Effector memory CD4-positive, alpha-beta T cell (primary cell): ENCODE measurements around the gene CDHR5.
"Not testable (repeated sequence)": the region's sequence is repeated elsewhere in the genome, so short reads cannot be mapped to it uniquely, and the experiment has no call there.

ENCODE experiments used
- DNase-seq, 3 donors: peaks; one replicate each; pipeline ENCODE4 v3.0.0-alpha.2; 2020
- H3K27ac ChIP-seq: 2 replicates; pipeline ENCODE4 v1.7.0; 2013; ENCODE audit warnings: mild to moderate bottlenecking, low read length, moderate library complexity; ENCODE audit not compliant: insufficient read depth, poor library complexity, severe bottlenecking
- H3K27me3 ChIP-seq: replicated peaks from 2 replicates; pipeline ENCODE4 v1.7.0; 2013; ENCODE audit warnings: mild to moderate bottlenecking, low read length; ENCODE audit not compliant: insufficient read depth, control insufficient read depth, poor library complexity, severe bottlenecking
- H3K36me3 ChIP-seq: 2 replicates; pipeline ENCODE4 v1.7.0; 2013; ENCODE audit warnings: mild to moderate bottlenecking, low read length, moderate library complexity; ENCODE audit not compliant: control insufficient read depth, insufficient read depth
- H3K4me1 ChIP-seq: 2 replicates; pipeline ENCODE4 v1.7.0; 2013; ENCODE audit warnings: low read length, mild to moderate bottlenecking; ENCODE audit not compliant: control insufficient read depth, insufficient read depth, poor library complexity, severe bottlenecking
- H3K4me3 ChIP-seq: 2 replicates; pipeline ENCODE4 v1.7.0; 2013; ENCODE audit warnings: low read length, low read depth, mild to moderate bottlenecking; ENCODE audit not compliant: insufficient read depth, poor library complexity, severe bottlenecking
- H3K9me3 ChIP-seq: 2 replicates; pipeline ENCODE4 v1.7.0; 2013; ENCODE audit warnings: mild to moderate bottlenecking, low read length, moderate library complexity; ENCODE audit not compliant: control insufficient read depth

CDHR5 gene

DNA sequence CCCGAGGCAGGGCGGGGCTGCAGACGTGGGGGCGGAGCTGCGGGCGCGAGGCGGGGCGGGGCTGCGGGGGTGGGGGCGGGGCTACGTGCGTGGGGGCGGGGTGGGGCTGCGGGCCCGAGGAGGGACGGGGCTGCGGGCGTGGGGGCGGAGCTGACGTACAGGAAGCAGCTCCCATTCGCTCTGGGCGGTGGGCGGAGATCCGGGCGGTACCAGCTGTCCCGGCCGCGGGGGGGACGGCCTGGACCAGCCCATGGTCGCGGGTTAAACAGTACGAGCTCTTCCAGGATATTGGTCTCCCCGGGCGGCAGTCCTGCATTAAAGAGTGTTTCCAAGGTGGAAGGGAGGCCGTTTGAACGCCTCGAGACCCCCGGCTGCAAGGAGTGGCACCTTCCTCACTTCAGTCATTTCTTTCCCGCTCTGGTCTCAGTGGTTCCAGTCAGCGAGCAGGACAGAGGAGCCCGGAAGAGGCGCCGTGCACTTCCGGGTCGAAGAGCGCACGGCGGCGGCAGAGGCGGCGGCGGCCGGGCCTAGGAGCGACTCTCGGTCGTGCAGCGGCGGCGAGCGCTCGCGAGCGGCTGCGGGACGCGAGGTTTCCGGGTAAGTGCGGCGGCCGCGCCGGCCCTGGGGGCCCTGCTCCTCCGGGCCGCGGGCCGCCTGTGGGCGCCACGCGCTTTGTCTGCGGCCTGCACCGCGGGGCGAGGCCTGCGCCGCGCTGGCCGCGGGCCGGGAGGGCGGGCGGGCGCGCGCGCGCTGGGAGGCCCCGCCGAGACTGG, 48.6 kb downstream of the CDHR5 start, which contains the start of gene PHRF1:
PHRF1 (plus strand) TSS at position 475 of the 773 bp plus-strand sequence. CDS start 5,043 bp downstream, outside the sequence.
- H3K9me3 ChIP-seq = no peaks in the 10 kb centered on the region
- no peaks in the 10 kb centered on the region for H3K27me3 ChIP-seq
- no peaks in the 10 kb centered on the region for H3K36me3 ChIP-seq
- peak within 1 kb of the TSS; percentile 92 for H3K27ac ChIP-seq
- DNase-seq = peak; percentile 91 to 94 (median 93)
- H3K4me1 ChIP-seq = peaks cover 50% of the 10 kb centered on the region
- peak within 1 kb of the TSS; percentile 88 for H3K4me3 ChIP-seq

DNA sequence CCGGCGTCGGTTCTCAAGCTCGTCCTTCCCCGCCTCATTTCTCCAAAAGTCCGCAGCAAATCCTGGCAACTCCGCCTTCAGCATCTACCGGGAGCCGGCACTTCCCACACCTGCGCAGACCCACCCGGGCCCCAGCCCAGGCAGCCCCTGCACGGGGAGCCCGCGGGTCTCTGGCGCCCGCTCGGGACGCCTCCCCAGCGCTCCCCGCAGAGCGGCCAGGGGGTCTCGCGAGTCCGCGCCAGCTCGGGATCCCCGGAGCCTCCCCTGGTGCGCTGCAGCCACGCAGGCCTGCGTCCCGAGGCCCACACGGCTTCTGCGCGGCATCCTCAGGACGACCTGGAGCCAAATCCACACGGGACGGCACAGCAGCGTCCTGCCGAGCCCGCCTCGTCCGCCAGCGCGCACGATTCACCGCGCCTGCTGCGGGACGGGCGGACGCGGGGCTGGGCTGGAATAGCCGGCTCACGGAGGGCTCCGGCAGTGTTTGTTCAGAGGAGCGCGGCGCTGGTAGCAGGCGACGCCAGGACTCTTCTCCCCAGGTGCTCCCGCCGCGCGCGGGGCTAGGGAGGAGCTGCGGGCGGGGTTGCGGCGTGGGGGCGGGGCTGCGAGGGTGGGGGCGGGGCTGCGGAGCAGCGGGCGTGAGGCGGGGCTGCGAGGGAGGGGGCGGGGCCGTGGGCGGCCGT, 49.3 kb downstream of the CDHR5 start:
- no peak for DNase-seq
- Histone ChIP-seq H3K4me1 (peaks cover 48% of the 10 kb centered on the region), H3K27me3 (no peaks in the 10 kb centered on the region), H3K27ac (no peak overlapping the region), H3K9me3 (no peaks in the 10 kb centered on the region), H3K4me3 (peak overlapping the region; percentile 60), H3K36me3 (no peaks in the 10 kb centered on the region)

DNA sequence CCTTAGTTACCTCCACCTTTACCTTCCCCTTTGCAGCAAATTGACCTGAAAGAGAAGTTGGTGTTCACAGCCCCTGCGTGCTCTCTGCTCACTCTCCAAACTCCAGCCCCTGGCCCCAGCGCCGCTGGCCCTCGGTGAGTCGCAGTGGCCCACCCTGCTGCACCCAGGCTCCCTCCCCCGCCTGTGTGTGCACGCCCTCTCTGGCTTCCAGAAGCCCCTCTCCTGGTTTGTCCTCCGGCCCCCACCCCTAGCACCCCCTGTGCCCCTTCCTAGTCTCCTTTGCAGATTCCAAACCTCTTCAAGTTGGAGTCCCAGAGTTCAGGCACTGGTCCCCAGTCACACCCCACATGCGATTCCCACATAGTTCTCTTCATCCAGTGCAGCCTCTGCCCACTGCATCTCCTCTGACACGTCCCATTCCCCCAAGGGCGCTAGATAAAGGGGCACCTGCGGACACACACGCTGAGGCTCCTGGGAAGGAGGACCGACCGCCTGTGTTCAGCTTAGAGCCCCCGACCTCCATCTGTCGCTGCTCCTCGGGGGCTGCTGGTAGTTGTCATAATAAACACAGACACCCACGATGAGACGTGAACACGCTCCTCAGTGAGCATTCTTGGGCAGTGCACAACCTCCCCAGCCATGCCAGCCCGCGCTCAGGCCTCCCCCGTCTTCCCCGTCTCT, 50.0 kb downstream of the CDHR5 start:
- Histone ChIP-seq H3K27me3 (no peaks in the 10 kb centered on the region), H3K4me1 (peaks cover 42% of the 10 kb centered on the region), H3K4me3 (peak overlapping the region; percentile 60), H3K36me3 (no peaks in the 10 kb centered on the region), H3K9me3 (no peaks in the 10 kb centered on the region), H3K27ac (no peak overlapping the region)
- no peak for DNase-seq

DNA sequence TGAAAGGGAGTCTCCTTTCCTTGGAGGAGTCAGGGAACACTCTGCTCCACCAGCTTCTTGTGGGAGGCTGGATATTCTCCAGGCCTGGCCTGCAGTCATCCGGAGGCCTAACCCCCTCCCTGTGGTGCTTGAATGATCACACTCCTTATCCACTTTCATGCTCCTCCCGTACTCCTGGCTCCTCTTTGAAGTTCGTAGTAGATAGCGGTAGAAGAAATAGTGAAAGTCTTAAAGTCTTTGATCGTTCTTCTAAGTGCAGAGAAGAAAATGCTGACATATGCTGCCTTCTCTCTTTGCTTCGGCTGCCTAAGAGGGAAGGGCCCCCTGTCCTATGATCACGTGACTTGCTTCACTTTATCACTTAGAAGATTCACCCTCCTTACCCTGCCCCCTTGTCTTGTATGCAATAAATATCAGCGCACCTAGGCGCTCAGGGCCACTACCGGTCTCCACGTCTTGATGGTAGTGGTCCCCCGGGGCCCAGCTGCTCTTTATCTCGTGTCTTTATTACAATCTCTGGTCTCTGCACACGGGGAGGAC, 50.7 kb downstream of the CDHR5 start:
- Histone ChIP-seq H3K4me3 (peak overlapping the region; percentile 35), H3K4me1 (peaks cover 40% of the 10 kb centered on the region)
- H3K27ac ChIP-seq, DNase-seq, H3K36me3 ChIP-seq, H3K9me3 ChIP-seq, H3K27me3 ChIP-seq: not testable (repeated sequence)

DNA sequence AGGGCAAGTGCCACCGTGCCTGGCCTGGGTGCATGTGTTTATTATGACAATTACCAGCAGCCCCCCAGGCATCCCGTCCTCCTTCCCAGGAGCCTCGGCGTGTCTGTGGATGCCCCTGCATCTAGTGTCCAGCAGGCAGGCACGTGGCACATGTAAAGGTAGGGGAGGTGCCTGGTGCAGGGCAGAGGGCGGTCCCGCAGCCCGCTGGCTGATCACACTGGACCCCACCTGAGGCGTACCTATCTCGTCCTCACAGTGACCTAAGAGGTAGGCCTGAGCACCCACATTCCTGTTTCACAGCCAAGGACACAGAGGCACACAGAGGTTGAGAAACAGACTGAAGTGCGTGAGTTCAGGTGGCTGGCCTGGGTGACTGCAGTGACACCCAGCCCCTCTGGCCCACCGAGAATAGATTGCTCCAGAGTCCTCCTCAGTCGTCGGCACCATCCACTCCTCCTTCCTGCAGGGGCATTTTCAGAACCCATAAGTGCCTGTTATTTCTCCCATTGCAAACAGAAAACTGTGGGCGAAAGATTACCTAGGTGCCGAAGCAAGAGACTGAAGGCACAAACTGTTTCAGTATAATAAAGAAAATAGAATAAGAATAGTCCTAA, 51.5 kb downstream of the CDHR5 start:
- no peaks in the 10 kb centered on the region for H3K27me3 ChIP-seq
- peaks cover 36% of the 10 kb centered on the region for H3K4me1 ChIP-seq
- H3K4me3 ChIP-seq = no peak overlapping the region

DNA sequence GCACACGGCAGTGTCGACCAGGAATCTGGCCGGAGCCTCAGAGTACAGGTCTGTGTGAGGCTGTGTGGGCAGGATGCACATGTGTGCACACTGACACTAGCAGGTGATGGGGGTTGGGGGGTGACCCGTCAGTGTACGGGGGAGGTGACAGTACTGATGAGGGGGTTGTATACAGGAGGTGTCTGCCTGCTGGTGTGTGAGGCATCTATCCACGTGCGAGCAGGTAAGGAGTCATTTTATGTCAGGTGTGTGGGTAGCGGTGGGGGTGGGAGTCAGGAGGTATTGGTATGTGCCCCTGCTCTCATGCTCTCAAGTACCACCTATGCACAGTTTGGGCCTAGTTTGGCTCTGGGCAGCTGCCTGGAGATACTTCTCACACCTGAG, 53.0 kb downstream of the CDHR5 start:
- Histone ChIP-seq H3K36me3 (no peaks in the 10 kb centered on the region), H3K4me1 (peaks cover 23% of the 10 kb centered on the region), H3K27ac (no peak overlapping the region), H3K27me3 (no peaks in the 10 kb centered on the region), H3K9me3 (no peaks in the 10 kb centered on the region), H3K4me3 (no peak overlapping the region)
- no peak for DNase-seq

More for the DNA sequence above, 51.5 kb downstream of the CDHR5 start:
- H3K27ac ChIP-seq = no peak overlapping the region
- H3K9me3 ChIP-seq = no peaks in the 10 kb centered on the region
- no peak for DNase-seq
- H3K36me3 ChIP-seq = no peaks in the 10 kb centered on the region

DNA sequence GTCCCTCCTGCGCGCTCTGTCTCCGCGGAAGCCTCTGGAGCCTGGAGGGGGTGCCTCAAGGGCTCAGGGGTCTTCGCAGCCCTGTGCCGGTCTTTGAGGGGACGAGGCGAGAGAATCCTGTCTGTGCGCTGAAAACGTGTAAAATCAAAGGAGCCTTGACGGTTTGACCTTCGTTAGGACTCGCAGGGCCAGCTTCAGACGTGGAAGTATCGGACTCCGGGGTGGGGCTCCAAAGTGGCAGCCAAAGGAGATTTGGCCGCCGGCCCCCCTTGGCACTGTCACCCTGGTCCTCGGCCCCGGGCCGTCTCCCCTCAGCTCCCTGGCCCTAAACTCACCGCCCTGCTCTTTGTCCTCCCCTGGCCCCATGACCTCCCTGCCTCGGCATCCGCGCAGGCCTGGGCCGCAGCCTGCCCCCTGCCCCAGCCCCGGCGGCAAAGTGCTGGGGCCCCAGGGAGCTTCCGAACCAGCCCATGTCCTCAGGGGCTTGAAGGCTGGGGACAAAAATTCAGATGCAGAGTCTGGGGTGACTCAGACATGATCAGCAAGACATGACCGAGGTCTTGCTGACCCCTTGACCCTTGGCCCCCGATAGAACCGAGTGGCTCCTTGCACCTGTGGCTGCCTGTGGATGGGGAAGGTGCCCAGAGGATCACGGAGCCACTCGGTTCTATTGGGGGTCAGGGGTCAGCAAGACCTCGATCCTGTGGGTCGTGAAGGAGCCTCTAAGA, 55.4 kb downstream of the CDHR5 start:
- H3K4me1 ChIP-seq = peaks cover 10% of the 10 kb centered on the region
- peak overlapping the region; percentile 53 for H3K4me3 ChIP-seq
- H3K27ac ChIP-seq = no peak overlapping the region
- no peaks in the 10 kb centered on the region for H3K36me3 ChIP-seq
- no peaks in the 10 kb centered on the region for H3K27me3 ChIP-seq
- no peaks in the 10 kb centered on the region for H3K9me3 ChIP-seq
- no peak for DNase-seq

DNA sequence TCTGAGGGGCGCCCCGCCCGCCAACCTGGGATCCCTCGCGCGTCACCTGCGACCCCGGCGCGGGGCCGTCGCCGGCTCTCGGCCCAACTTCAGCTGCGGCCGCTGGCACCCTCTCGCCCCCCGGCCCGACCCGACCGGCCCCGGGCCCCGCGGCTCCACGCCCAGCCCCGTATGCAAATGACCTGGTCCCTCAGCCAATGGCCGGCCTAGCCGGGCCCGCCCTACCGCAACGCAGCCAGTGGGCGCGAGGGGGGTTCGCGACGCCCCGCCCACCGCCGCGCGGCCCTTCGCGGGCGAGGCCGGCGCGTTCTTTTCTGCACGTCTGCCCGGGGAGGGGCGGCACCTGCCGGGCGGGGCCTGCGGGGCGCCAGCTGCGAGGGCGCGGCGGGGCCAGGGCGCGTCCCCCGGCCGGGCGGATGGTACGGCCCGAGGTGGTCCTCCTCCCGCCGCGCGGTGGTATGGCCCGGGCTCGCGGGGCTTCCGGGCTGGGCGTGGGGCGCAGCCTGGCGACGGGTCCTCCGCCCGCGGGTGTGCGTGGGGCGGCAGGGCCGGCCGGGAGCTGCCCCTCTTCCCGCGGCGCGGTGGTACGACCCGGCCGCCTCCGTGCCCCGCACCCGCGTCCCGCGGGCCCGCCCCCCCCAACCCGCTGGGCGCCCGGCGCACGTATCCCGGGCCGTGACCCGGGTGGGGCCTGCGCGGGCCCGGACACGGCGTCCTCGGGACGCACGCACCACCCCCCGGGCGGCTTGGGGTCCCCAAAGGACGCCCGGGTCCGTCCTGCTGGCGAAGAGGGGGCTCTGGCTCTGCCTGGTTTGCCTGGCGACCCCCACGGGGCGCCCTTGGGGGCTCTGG, 56.2 kb downstream of the CDHR5 start:
- Histone ChIP-seq H3K9me3 (no peaks in the 10 kb centered on the region), H3K27ac (no peak overlapping the region), H3K4me3 (peak overlapping the region; percentile 53), H3K27me3 (no peaks in the 10 kb centered on the region), H3K4me1 (peaks cover 8% of the 10 kb centered on the region), H3K36me3 (peaks cover under 1% of the 10 kb centered on the region)
- peak; percentile 89 to 92 (median 89) for DNase-seq
